HL-60/S4 treated with phorbol 12-myristate 13-acetate at 8.2 ng/mL for 4 days and 3 days (cell line): ENCODE data around the gene ARID5A.
"Not testable (repeated sequence)": the region's sequence is repeated elsewhere in the genome, so short reads cannot be mapped to it uniquely, and the experiment has no call there.

Experiments
- in situ Hi-C: fragments of 300-500 bp; cut with MboI; formaldehyde crosslinking; loops from 2 replicates; pipeline ENCODE4 v1.15.0; 2022; ENCODE audit warnings: low sequenced_read_pairs

ARID5A gene, protein sequence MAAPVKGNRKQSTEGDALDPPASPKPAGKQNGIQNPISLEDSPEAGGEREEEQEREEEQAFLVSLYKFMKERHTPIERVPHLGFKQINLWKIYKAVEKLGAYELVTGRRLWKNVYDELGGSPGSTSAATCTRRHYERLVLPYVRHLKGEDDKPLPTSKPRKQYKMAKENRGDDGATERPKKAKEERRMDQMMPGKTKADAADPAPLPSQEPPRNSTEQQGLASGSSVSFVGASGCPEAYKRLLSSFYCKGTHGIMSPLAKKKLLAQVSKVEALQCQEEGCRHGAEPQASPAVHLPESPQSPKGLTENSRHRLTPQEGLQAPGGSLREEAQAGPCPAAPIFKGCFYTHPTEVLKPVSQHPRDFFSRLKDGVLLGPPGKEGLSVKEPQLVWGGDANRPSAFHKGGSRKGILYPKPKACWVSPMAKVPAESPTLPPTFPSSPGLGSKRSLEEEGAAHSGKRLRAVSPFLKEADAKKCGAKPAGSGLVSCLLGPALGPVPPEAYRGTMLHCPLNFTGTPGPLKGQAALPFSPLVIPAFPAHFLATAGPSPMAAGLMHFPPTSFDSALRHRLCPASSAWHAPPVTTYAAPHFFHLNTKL

GRCh38 chr2:96536445-96537065 lies at the start of gene ARID5A:
ARID5A (plus strand) TSS chr2:96536752; CDS start chr2:96536827, 75 bp downstream.
- in situ Hi-C loops = loop anchor here (25.0 kb wide), 1 partner anchor 524 kb away; no protein-coding TSS in a partner anchor

GRCh38 chr2:96489261-96489660 lies 47.3 kb upstream of the ARID5A start:
- in situ Hi-C loops = no loop called here

GRCh38 chr2:96489663-96490062 lies 46.9 kb upstream of the ARID5A start:
- in situ Hi-C loops = no loop called here

DNA sequence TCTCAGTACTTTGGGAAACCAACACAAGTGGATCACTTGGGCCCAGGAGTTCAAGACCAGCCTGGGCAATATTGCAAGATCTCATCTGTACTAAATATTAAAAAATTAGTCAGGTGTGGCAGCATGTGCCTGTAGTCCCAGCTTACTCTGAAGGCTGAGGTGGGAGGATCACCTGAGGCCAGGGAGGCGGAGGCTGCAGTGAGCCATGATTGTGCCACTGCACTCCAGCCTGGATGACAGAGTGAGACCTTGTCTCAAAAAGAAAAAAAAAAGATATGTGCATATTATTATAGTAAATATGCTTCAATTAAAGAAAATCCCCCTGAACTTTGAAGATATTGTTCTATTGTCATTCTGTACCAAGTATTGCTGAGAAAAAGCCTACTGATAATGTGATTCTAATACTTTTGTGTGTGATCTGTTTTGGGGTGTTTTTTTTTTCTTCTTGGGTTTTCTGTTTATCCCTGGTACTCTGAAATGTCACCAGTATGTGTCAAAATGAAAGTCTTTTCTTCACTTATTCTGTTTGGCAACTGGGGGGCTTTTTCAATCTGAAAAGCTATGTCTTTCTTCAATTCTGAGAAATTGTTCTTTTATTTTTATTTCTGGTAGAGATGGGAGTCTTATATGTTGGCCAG lies 44.6 kb upstream of the ARID5A start:
- in situ Hi-C loops = no loop called here

GRCh38 chr2:96493072-96493471 lies 43.5 kb upstream of the ARID5A start:
- in situ Hi-C loops = no loop called here

- in situ Hi-C loops = no loop called here
Observed at GRCh38 chr2:96494188-96494587, 42.4 kb upstream of the ARID5A start.

DNA sequence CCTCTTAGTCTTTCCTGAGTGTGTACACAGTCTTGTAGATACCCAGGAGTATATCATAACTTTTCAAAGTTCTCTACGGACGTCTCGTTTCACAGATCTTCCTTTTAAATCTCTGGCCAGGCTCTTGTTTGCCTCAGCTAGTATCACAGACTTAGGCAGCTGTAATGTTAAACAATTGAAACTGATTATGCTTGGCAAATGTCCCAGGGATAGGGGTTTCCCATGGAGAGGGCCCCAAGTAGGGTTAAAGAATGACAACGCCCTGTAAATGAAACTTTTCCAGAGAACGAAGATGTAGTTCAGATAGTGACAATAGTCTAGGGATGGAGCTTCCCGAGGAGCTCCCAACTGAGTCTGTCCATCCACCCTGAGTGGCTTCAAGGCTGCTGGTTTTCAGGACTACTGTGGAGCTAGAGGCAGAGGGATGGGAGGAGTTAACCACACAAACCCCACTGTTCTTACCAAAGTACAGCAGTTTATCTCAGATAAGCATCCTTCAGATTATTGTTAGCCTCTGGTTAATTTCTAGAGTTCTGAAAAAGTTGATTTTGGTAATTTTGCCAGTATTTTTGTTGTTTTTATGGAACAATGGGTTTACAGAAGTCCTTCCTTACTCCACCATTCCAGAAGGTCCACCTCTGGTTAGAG lies 40.4 kb upstream of the ARID5A start:
- in situ Hi-C loops = no loop called here

DNA sequence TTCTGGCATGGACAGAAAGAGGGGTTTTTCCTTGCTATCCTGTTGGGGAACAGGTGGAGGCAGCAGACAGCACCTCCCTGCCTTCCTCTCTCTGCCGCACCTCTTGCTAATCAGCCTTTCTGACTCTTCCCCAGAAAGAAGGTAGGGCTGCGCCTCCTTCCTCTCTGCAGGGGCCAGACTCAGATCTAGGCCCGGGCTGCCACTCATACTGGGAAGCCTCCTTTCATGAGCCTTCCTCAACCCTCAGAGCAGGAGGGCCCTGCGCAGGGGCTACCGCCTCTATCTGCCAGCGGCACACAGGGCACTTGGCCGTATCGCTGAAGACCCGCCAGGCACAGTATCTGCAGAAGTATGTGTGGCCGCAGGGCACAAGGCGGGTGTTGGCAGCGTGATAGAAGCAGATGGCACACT lies 38.5 kb upstream of the ARID5A start:
- in situ Hi-C loops = no loop called here

- in situ Hi-C loops = not testable (repeated sequence)
Observed at GRCh38 chr2:96498611-96499010, 37.9 kb upstream of the ARID5A start.

DNA sequence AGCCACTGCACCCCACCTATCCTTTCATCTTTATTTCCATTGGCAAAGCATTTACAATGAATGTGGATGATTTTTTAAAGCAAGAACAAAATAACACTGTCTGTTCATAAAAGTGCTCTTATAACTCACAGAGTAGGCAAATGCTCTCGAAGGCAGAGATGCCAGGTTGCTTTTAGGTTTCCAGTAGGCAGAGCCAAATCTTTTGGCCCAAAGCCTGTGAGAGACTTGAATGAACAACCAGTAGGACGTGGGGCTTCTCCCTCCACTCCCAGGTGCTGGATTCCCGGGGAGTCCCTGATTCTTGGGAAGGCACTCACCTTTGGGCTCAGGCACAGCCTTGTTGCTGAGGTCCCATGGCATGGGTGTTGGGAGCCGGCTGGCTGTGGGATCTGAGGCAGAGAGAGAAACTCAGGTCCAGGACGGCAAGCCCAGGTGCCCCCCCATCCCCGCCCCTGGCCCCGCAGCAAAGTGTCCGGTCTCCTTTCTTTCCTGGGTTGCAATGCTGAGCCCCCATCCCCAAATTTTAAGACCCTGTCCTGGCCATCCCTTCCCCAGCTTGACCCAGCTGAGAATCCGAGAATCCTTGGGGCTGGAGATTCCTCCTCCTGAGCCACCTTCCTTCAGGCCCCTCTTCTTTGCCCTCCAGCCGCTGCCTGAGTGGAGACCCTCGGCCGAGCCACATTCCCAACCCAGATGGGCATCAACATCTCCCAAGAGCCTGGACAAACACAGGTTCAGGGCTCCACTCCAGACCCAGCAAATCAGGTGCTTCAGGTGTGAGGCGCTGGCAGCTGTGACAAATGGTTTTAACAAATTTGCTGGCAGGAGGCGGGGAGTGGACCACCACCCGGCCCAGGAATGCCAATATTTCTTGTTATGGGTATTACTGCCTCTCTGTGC lies 37.2 kb upstream of the ARID5A start:
- in situ Hi-C loops = no loop called here

DNA sequence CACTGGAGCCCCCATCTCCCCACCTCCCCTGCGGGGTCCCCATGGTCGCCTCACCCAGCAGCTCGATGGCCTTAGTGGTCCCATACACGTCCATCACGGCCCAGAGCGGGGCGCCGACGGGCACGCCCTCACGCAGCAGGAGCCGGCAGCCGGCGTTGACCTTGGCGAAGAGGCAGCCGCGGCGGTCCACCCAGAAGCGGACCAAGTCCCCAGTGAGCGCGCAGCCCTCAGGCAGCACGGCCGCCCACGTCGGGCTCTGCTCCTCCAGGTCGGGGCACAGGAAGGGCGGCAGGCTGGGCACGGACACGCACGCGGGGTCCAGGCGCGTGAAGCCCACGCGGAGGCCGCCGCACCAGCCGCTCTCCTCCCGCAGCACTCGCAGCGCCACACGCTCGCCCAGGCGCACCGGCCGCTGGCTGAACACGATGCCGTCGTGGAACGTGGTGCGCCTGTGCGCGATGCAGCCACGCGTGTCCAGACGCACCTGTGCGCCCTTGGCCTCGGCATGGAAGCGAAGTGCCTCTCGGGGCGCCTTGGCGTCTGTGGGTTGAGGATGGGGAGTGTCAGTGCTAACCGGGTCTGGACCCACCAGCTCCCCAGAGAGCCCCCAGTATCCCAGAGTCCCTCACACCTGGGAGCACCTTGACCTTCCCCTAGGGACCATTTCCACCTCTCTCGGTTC lies 36.0 kb upstream of the ARID5A start:
- in situ Hi-C loops = no loop called here

DNA sequence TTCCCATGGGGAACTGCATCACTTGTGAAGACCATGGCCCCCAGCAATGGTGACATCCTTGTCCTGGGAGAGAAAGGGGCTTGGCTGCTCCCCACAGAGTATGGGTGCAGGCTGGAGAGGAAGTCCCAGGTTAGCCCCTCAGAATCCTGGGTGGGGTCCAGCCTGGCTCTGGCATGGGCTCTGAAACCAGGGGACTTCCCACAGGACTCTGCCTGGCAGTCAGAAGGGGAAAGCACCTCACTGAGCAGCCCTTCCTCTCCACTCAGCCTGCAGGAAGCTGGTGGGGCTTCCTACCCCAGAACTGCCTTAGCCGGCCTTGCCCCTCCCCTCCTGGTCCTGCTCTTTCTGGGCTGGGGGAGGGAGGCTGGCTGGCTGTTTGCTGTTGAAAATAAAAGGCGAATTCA lies 35.1 kb upstream of the ARID5A start:
- in situ Hi-C loops = no loop called here

DNA sequence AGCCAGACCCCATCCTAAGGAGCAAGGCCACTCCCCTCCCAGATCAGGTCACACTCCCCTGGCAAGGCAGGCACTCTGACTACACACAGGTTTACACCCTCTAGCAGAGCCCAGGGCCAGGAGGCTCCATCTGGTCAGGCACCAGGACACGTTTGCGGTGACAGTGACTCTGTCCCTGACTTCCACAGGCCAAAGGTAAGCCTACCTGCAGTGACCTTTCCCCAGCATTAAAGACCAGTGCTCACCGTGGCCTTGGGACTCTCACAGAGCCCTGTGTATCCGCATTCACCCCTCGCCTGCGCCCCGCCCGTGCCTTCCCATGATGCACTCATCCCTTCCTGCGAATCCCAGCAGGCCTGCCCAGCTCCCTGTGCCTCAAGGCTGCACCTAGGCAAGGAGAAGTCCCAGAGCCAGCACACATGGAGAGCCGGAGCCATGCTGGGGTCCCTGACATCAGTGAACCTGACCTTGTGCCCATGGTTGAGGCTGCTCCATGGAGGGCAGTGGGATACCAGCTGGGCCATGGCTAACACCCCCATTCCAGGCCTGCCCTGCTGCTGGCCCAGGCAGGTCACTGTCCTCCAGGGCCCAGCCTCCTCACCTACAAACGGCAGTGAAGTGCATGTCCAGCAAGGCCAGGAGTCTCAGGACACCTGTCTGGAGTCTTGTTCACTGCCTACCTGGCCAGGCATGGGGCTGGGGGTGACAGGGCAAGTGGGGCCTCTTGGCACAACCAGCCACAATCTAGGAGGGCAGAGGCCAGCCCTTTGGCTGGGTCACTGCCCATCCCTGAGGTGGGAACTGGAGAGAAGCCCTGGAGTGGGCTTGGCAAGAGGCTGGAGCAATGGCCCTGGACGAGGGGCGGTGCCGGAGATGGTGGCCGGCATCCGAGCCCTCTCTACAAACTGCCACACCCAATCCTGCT lies 34.4 kb upstream of the ARID5A start:
- in situ Hi-C loops = no loop called here

GRCh38 chr2:96502891-96503636 lies 33.5 kb upstream of the ARID5A start:
- in situ Hi-C loops = no loop called here

DNA sequence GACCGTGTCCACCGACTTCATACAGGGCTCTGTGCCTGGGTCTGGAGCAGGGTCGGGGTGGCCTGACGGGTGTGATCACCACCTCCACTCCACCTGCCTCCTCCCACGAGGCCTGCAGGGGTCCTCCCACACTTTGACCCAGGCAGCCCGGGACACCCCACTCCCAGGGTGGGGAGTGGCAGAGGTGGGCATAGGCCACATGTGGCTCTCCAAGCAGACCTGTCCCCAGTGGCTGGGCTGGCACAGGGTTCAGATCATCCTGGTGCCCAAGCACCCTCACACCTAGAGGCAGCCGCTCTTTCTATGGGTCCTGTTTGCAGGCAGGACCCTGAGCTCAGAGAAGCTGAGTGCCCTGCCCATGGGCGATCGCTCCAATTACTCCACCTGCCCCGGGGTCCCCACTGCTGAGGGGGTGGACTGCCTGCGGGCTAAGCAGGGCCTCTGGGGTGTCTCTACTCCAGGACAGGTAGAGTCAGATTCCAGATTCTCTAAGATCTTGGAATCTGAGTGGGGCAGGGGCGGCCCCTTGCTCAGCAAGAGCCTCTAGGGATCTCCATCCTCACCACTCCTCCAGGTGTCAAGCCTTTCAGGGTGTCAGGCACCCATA lies 32.8 kb upstream of the ARID5A start:
- in situ Hi-C loops = no loop called here

- in situ Hi-C loops = no loop called here
Observed at GRCh38 chr2:96505231-96505889, 31.2 kb upstream of the ARID5A start, which contains the start of gene NEURL3. NEURL3 (minus strand) TSS chr2:96505357; CDS start chr2:96505286, 71 bp downstream.
